GM23338 (cell line): ENCODE measurements around the gene SDHA.

ENCODE experiments used
- CREB1 ChIP-seq: fragments of 250-450 bp; sonication (Bioruptor Pico); IDR thresholded peaks from 2 replicates; pipeline ENCODE4 v1.5.0; 2020; ENCODE audit warnings: low read depth, mild to moderate bottlenecking, moderate library complexity
- CTCF ChIP-seq, 2 experiments: fragments of 200-600 bp in 1 of 2; sonication (generic) in 1 of 2; conservative IDR thresholded peaks; 2 replicates each; pipeline versions ENCODE4 v1.5.1 to v1.6.1; 2016 to 2017; ENCODE audit warnings: antibody characterized with exemption in 2 of 2, low read depth in 2 of 2, mild to moderate bottlenecking in 2 of 2, moderate library complexity in 1 of 2
- EZH2 ChIP-seq: fragments of 200-600 bp; sonication (generic); IDR thresholded peaks from one replicate; pipeline ENCODE4 v1.8.0; 2017; ENCODE audit warnings: antibody characterized with exemption, mild to moderate bottlenecking, low read depth; ENCODE audit not compliant: unreplicated experiment
- POLR2AphosphoS5 ChIP-seq: IDR thresholded peaks from 2 replicates; pipeline ENCODE4 v1.6.1; 2016; ENCODE audit warnings: antibody characterized with exemption, low read depth
- REST ChIP-seq: IDR thresholded peaks from one replicate; pipeline ENCODE4 v1.6.1; 2018; ENCODE audit warnings: antibody characterized with exemption; ENCODE audit not compliant: unreplicated experiment
- ZNF331 ChIP-seq: fragments of 250-450 bp; sonication (Bioruptor Pico); IDR thresholded peaks from 2 replicates; pipeline ENCODE4 v1.5.0; 2020; ENCODE audit warnings: low read depth, mild to moderate bottlenecking, moderate library complexity

GRCh38 chr5:198516-199196 is 19.5 kb upstream of the SDHA start:
- TF ChIP-seq CTCF (conservative IDR thresholded peaks at IDR 0.05; ENCODE audit: low read depth in 2 of 2) (no peak), EZH2 (no peak), ZNF331 (CRISPR knock-in tag) (no peak), REST (no peak), CREB1 (CRISPR knock-in tag) (no peak), POLR2AphosphoS5 (no peak)
